Liver (tissue), 9 donors: Measurements from ENCODE around the gene UBA3. TPM values are rescaled to one million over a fixed set of nuclear protein-coding genes. Genes with fewer than 3 reads are reported as not detected.

Experiments
- DNase-seq: peaks from one replicate; pipeline ENCODE4 v3.0.0-alpha.2; 2017; ENCODE audit warnings: low spot score
- H3K27ac ChIP-seq, 2 donors: one replicate each; pipeline ENCODE4 v1.7.0; 2013; ENCODE audit warnings: inconsistent platforms in 2 of 2, low read length in 2 of 2, control low read depth in 1 of 2, low read depth in 1 of 2, mild to moderate bottlenecking in 1 of 2
- H3K27me3 ChIP-seq, 4 donors: one replicate each; pipeline versions ENCODE4 v1.6.1 to v1.7.0; 2013; ENCODE audit warnings: low read length in 3 of 4, inconsistent platforms in 1 of 4, mild to moderate bottlenecking in 1 of 4, moderate library complexity in 1 of 4; ENCODE audit not compliant: control insufficient read depth in 4 of 4, insufficient read depth in 4 of 4
- H3K36me3 ChIP-seq, 4 donors: one replicate each; pipeline versions ENCODE4 v1.6.1 to v1.7.0; 2013; ENCODE audit warnings: low read length in 3 of 4, mild to moderate bottlenecking in 3 of 4, low read depth in 1 of 4, moderate library complexity in 1 of 4; ENCODE audit not compliant: control insufficient read depth in 4 of 4, insufficient read depth in 3 of 4
- H3K4me1 ChIP-seq, 4 donors: one replicate each; pipeline versions ENCODE4 v1.6.1 to v1.7.0; 2013; ENCODE audit warnings: low read length in 3 of 4, mild to moderate bottlenecking in 3 of 4, moderate library complexity in 1 of 4; ENCODE audit not compliant: control insufficient read depth in 4 of 4, insufficient read depth in 4 of 4
- H3K4me3 ChIP-seq, 3 donors: one replicate each; pipeline versions ENCODE4 v1.6.1 to v1.7.0; 2013; ENCODE audit warnings: low read length in 3 of 3, control low read depth in 1 of 3, low read depth in 1 of 3, mild to moderate bottlenecking in 1 of 3
- H3K9ac ChIP-seq, 2 donors: one replicate each; pipeline ENCODE4 v1.7.0; 2013; ENCODE audit warnings: low read length in 2 of 2, mild to moderate bottlenecking in 2 of 2, moderate library complexity in 2 of 2, control low read depth in 1 of 2, low read depth in 1 of 2
- H3K9me3 ChIP-seq, 4 donors: one replicate each; pipeline versions ENCODE4 v1.6.1 to v1.7.0; 2013; ENCODE audit warnings: low read length in 3 of 4; ENCODE audit not compliant: control insufficient read depth in 4 of 4
- ATF3 ChIP-seq: IDR thresholded peaks from 2 replicates; pipeline ENCODE4 v1.6.1; 2016; ENCODE audit warnings: antibody characterized with exemption
- CTCF ChIP-seq: fragments of 150-350 bp; IDR thresholded peaks from 2 replicates; pipeline ENCODE4 v1.5.1; 2017; ENCODE audit warnings: improper control_type of control experiment, low read depth, low read length; ENCODE audit not compliant: missing input control
- FOXA1 ChIP-seq: IDR thresholded peaks from 2 replicates; pipeline ENCODE4 v1.6.1; 2016; ENCODE audit warnings: antibody characterized with exemption
- HNF4A ChIP-seq, 2 donors: conservative IDR thresholded peaks; 2 replicates each; pipeline ENCODE4 v1.6.1; 2016; ENCODE audit warnings: antibody characterized with exemption in 2 of 2, mild to moderate bottlenecking in 2 of 2
- HNF4G ChIP-seq: IDR thresholded peaks from 2 replicates; pipeline ENCODE4 v1.6.1; 2016; ENCODE audit warnings: antibody characterized with exemption
- MAX ChIP-seq: IDR thresholded peaks from 2 replicates; pipeline ENCODE4 v1.6.1; 2016; ENCODE audit warnings: antibody characterized with exemption
- NR2F2 ChIP-seq: IDR thresholded peaks from 2 replicates; pipeline ENCODE4 v1.6.1; 2016; ENCODE audit warnings: antibody characterized with exemption
- RAD21 ChIP-seq, 2 donors: IDR thresholded peaks; 2 replicates each; pipeline ENCODE4 v1.6.1; 2016; ENCODE audit warnings: antibody characterized with exemption in 2 of 2, mild to moderate bottlenecking in 2 of 2
- REST ChIP-seq: IDR thresholded peaks from 2 replicates; pipeline ENCODE4 v1.6.1; 2016; ENCODE audit warnings: antibody characterized with exemption, mild to moderate bottlenecking
- TAF1 ChIP-seq: conservative IDR thresholded peaks from 2 replicates; pipeline ENCODE4 v1.6.1; 2016; ENCODE audit warnings: antibody characterized with exemption, mild to moderate bottlenecking
- YY1 ChIP-seq: IDR thresholded peaks from 2 replicates; pipeline ENCODE4 v1.6.1; 2016; ENCODE audit warnings: antibody characterized with exemption, mild to moderate bottlenecking
- ZBTB33 ChIP-seq: IDR thresholded peaks from 2 replicates; pipeline ENCODE4 v1.6.1; 2016; ENCODE audit warnings: antibody characterized with exemption
- WGBS: extraction: QIAGEN DNeasy Blood & Tissue Kit; methylation state at CpG from one replicate; pipeline ENCODE4 v1.1.7; 2013; 5-methylcytosine and 5-hydroxymethylcytosine counted together
- polyA plus RNA-seq, 2 donors: library from polyadenylated mRNA; stranded (reverse) in 1 of 2; unstranded in 1 of 2; fragments of 200-250 nt in 1 of 2; fragments of >200 nt in 1 of 2; fragmentation: Nextera tagmentation in 1 of 2; extraction: Ambion mirVana in 1 of 2; gene quantifications; one replicate each; pipeline versions ENCODE4 v1.2.1 to v1.2.3, GENCODE V29; 2013 to 2015
- total RNA-seq, 2 donors: library from RNA; depleted of rRNA; stranded (reverse); fragments of >200 nt; gene quantifications; one replicate each; pipeline ENCODE4 v1.2.3, GENCODE V29; 2014
- donor health status: healthy.
- donor health status: healthy.
- donor health status: healthy.
- donor health status: healthy.
- donor health status: healthy.

UBA3 gene
- total RNA-seq (10 to 100 TPM; 32.3 to 34.4 TPM), polyA plus RNA-seq (10 to 100 TPM; 13.1 to 20.5 TPM)

- peaks cover 0 to 3% (median 0%) of the 10 kb centered on the region in 4 donors for H3K36me3 ChIP-seq
- TF ChIP-seq ATF3 (no peak), REST (peak; percentile 31), YY1 (peak; percentile 98), TAF1 (peak; percentile 72)
- H3K27me3 ChIP-seq, result no peaks in the 10 kb centered on the region
- WGBS, result 4% methylated on average over 37 of the region's 37 CpGs
- H3K9ac ChIP-seq, result peak within 1 kb of the TSS; percentile 42 to 74
- H3K27ac ChIP-seq, result peak within 1 kb of the TSS; percentile 4 to 48
- peaks cover 9 to 22% (median 15%) of the 10 kb centered on the region in 4 donors for H3K4me1 ChIP-seq
- DNase-seq, result peak; percentile 95
- no peaks in the 10 kb centered on the region for H3K9me3 ChIP-seq
- peak within 1 kb of the TSS; percentile 51 to 100 (median 72) for H3K4me3 ChIP-seq
Measured at GRCh38 chr3:69080233-69080920, at the start of gene UBA3. Gene UBA3 (minus strand): TSS chr3:69080365. CDS start chr3:69080353, 12 bp downstream.

GRCh38 chr3:69129531-69129930 is 49.4 kb upstream of the UBA3 start:
- 33% methylated on average over 1 of the region's 1 CpG for WGBS
- Histone ChIP-seq H3K9me3 (no peaks in the 10 kb centered on the region), H3K9ac (no peak overlapping the region), H3K4me1 (no peaks in the 10 kb centered on the region), H3K36me3 (no peaks in the 10 kb centered on the region), H3K4me3 (no peak overlapping the region), H3K27me3 (no peaks in the 10 kb centered on the region), H3K27ac (no peak overlapping the region)
- DNase-seq, result no peak
- TF ChIP-seq YY1, result no peak
- TF ChIP-seq ZBTB33, result no peak
- TF ChIP-seq FOXA1, result no peak
- no peak for TF ChIP-seq CTCF
- TF ChIP-seq ATF3, result no peak
- TF ChIP-seq HNF4A (conservative IDR thresholded peaks at IDR 0.05), result no peak
- TF ChIP-seq TAF1, result no peak
- TF ChIP-seq HNF4G, result no peak
- TF ChIP-seq NR2F2, result no peak
- TF ChIP-seq MAX, result no peak
- TF ChIP-seq RAD21 (IDR thresholded peaks at IDR 0.05), result no peak
